ENCODE measurements around the gene TTC16.
"Not testable (repeated sequence)": the region's sequence is repeated elsewhere in the genome, so short reads cannot be mapped to it uniquely, and the experiment has no call there.

TTC16 gene

DNA sequence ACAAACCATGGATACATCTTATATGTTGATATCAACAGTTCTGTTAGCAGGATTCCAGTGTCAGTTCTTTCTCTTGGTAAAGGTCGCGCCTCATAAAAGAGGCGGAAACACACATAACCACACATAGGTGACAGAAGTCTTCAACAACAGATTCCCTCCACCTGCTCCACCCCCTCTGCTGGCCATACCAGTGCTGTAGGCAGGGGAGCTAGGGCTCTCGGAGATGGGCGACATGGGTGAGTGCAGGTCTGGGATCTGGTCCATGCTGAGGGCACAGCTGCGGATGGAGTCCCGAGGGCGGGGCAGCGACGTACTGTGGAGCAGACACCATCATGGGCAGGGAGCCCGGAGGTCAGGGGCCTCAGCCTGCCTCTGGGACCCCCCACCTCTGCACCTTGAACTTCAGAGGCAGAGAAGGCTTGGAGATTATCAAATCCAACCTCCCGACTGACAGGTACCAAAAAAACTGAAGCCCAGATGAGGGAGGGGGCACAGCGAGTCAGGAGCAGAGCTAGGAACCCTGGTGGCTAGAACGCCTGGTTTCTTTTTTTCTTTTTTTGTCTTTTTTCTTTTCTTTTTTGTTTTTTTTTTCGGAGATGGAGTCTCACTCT lies 31.2 kb downstream of the TTC16 start:
- no peak for DNase-seq

DNA sequence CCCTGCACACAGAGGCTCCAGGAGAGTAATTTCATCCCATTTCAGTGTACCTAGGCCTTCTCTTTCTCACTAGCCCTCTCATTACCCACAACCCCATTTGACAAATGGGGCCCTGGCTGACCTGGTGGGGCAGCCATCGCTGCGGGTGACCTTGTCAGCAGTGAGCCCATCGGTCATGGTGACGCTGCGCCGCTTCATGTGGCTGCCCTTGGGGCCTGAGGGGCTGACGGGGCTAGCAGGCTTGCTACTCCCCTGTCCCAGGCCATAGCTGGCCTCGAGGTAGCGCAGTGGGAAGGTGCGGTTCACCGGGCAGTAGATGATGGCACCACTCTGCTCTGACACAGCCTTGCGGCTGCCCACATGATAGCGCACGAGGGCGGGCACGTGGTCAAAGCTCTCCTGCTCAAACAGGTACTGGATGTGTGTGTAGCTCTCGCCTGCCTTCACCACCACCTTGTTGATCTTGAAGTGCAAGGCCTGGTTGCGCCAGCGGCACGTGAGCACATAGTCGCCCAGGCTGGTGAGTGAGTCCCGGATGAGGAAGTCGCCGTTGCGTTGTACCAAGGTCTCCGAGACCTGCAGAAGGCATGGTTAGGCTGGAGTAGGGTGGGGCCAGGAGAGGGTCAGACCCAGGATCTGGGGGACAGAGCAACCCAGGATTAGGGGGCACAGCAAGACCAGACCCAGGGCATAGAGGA lies 33.4 kb downstream of the TTC16 start:
- DNase-seq: no peak

DNA sequence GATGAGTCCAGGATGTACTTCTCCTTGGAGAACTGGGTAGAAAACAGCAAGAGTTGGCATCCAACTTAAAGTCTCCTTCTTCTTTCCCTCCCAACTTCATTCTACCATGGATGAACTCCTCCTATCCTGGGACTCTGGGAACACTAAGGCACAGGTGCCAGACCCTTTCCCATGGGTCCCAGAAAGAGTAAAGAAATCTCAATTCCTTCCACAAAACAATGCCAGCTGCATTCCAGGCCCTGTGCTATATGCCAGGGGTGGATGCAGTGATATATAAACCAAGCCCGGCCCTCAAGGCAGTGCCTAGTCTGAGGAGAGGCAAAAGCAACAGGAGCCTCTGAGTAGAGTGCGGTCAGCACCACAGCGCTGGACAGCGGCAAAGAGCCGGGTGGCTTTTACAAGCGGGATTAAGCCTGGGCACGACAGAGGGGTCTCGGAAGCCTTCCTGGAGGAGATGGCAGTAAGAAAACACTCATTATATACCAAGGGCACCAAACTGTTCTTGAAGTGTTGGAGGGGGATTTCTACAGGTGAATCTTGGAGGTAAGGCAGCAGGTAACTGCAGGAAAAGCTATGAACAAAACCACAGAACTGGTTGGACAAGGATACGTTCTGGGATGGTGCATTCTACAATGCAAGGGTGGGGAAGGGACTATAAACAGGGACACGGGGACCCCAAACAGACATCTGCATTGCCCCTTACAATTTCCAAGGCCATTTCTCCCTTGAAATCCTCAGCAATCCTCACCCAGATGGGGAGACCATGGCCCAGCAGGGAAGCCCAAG lies 35.6 kb downstream of the TTC16 start:
- DNase-seq: no peak

DNA sequence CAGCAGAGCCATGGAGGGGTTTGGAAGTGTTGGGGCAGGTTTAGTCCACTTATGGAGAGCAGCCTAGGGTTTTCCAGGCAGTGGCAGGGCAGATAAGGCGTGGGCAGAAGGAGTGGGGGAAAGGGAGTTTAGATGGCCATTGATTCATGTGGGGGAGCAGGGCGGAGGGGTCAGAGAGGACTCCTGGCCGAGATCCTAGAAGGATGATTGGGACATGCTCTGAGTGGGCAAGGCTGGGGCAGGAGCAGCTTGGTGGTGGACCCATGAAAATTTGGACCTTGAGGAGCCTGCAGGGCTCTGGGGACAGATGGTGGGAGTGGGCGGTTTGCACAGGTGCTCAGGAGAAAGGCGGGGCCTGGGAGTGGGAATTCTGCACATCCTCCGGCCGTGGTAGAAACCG lies 37.3 kb downstream of the TTC16 start:
- DNase-seq: no peak

DNA sequence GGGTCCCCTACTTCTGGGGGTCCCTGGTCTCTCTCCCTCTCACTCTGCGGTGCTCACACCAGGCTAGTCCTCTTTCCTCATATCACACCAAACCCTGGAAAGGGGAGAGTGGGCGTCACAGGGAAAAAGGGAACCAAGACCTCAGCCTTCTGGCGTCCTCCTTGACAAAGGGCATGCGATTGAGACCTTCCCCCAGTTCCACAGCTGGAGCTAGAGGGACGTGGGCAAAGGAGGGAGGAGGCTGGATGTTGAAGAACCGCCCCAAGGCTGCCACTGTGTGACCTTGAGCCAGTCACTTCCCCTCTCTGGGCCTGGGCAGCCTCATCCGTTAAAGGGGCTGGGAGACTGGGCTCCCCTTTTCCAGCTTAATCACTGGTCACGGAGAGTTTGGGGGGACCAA lies 37.7 kb downstream of the TTC16 start:
- DNase-seq: no peak

DNA sequence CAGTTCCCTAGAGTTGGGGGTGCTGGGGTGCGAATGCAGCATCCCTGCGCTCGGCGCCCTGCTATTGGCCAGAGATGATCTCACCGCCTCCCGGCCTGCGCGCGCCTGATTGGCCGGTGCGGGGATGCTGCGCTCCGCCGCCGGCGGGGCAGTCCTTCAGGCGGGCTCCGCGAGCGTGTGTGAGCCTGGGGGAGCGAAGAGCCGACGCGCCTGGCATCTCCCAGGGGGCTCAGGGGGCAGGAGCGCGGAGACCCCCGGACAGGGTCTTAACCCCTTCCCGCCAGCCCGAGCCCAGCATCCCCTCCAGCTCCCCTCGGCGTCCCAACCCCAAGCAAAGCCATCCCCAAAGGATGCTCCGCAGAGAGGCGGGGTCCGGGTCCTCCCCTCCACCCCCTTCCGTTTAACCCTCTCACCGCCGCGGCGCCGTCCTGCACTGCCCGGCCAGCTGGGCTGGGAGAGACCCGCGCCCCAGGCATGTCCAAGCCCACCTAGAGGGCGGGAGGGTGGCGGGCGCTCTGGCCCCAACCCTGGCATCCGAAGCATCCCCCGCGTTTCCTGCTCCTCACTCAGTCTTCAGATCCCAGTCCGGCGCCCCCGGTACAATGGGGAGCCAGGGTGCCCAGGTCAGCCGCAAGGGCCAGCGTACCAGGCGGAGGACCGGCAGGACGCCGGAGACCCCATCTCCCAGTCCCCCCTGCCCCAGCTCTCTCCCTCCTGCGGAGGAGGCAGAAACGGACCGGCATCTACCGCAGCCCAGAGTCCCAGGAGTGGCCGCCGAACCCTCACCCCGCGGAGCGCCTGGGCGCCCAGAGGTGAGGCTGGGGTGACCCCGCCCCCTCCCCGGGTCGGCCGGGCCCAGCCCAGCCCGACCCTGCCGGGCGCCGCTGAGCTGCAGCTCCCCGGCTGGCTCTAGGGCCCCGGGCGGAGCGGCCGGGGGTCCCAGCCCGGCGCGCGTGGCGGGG lies 38.5 kb downstream of the TTC16 start:
- peak; percentile 17 for DNase-seq

DNA sequence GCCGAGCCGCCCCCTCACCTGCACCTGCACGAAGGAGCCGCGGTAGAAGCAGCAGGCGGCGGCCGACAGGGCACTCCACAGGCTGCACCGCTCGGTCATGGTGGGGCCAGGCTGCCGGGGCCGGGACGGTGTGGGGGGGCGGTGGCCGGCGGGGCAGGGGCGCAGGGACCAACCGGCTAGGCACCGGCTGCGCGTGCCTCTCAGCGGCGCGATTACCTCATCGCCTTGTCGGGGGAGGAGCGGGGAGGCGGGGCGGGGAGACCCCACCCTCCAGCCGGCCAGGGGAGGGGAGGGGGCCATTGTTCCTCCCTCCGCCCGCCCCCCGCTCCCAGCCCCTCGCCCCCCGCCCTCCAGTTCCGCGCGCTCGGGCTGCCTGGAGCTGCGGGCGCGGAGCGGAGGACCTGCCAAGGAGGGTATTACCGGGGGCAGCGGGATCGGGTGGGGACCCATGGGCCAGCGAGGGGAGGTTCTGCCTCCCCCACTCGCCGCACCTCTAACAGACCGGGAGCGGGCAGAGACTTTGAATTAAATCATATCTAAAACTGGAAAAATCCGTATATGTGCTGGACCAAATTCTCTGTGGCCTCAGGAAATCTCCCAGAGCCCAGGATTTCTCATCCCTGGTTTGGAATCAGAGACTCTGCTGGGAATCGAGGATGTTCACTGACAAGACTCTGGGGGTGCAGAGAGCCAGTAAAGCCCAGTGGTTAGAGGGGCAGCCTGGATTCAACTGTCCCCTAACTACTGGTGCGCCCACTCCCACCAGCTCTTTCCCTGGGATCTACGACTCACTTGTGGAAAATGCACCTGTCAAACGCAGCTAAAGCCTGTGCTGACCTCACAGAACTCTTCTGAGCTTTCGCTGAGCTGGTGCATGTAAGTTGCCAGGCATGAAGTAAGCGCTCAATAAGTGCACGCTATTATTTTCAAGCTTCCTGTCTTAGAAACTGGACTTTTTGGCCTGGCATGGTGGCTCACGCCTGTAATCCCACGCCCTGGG lies 39.5 kb downstream of the TTC16 start:
- peak; percentile 7 for DNase-seq

DNA sequence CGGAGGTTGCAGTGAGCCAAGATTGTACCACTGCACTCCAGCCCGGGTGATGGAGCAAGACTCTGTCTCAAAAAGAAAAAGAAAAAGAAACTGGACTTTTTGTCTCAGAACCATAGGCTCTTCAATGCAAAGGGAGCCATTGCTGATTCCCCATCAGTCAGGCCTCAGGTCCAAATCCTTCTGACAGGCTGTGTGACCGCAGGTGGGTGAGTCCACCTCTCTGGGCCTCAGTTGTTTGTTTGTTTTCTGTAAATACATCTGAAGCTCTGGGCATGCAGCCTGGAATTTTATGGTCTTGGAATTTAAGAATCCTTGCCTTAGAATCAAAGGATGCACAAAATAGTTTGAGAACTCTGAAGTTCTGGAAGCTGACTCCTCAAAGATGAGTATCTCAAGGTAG lies 40.4 kb downstream of the TTC16 start:
- no peak for DNase-seq

DNA sequence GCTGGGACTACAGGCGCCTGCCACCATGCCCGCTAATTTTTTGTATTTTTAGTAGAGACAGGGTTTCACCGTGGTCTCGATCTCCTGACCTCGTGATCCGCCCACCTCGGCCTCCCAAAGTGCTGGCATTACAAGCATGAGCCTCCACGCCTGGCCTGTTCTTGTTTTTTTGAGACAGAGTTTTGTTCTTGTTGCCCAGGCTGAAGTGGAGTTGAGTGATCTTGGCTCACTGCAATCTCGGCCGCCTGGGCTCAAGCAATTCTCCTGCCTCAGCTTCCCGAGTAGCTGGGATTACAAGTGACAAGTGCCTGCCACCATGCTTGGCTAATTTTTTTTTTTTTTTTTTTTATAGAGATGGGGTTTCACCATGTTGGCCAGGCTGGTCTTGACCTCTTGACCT lies 40.9 kb downstream of the TTC16 start:
- DNase-seq: not testable (repeated sequence)

DNA sequence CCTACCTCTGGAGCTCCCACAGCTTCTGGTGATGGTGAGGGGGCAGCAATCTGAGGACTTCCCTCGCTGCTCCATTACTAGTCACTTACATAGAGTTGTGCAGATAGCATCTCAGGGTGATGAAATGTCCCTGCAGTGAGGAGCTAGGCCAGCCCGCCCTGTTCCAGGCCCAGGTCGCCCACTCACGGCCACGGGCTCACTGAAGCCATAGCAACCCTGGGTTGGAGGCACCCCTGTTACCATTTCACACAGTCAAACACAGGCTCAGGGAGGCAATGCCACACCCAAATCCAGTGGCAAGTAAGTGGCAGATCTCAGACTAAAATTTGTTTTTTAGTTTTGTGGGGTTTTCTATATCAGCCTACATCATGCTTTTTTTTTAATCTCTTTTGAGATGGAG lies 43.0 kb downstream of the TTC16 start:
- DNase-seq: no peak

DNA sequence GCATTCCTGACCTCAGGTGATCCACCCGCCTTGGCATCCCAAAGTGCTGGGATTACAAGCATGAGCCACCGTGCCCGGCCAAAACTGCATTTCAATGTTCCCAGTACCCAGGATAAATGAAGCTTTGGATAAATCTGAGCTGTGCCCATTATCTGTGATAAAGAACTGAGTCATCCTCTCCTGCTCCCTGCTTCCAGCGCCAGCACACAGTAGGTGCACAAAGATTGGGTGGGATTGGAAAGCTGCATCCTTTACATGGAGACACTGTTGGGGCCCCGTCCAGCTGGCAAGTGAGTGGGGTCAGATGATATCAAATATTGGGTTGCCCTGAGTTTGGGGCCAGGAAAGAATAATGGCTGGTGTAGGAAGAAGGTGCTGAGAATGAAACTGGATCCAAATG lies 45.2 kb downstream of the TTC16 start:
- no peak for DNase-seq

DNA sequence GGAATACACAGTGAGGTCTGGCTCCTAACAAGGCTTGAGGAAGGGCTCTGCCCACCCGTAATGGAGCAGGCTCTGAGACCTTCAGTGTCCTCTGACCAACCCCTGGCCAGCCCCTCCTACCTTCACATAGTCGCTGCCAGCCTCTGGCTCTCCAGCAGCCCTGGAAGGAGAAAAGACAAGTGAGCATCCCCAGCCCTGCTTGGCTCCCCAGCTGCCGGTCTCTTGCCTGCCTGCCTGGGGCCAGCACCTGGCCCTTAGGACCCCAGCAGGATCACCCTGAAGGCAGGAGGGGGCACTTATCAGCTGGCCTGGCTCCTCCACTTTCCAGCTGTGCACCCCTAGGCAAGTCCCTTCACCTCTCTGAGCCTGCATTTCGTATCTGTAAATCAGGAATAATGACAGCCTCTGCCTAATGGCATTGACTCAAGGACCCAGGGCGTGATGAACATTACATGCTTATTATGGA lies 45.6 kb downstream of the TTC16 start:
- no peak for DNase-seq

DNA sequence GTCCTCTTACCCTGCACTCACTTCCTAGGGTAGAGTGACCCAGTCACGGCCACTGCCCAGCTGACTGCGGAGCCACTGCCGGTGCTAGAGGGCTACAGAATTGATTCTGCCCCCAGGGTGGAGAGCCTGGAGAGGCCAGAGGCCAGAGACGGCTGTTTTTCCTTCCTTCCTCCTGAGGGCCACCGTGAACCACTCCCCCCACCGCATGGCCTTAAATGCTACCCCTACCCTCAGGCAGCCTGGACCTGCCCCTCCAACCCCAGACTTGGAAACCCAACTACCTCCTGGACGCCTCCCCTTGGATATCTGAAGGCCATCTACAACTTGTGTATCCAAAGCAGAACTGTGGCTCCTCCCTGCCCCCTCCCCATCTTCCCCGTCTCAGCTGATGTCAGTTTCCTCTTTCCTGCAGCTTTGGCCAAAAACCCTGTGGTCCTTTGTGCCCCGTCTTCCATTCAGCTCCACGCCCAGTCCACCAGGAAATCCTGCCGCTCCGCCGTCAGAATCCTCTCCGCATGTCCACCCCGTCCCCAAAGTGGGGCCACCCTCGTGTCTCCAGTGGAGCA lies 46.3 kb downstream of the TTC16 start:
- no peak for DNase-seq

DNA sequence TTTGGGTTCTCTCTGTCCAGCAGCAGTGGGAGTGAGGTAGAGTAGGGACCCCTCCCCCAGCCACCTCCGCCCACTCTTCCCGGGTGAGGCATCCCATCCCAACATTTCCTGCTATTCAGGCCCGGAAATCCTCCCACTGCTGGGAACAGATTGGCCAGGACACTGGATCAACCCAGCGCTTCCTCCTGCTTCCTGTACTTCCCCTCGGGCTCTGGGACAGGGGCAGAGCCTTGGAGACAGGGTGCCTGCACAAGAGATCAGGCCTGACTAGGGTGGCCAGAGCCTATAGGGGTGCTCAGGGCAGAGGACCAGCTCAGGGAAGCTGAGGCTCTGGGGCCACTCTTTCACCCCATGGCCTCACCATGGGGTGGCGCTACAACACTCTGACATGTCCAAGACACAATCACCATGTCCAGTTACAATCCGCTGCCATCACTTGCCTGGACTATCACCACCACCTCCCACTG lies 48.1 kb downstream of the TTC16 start:
- no peak for DNase-seq

DNA sequence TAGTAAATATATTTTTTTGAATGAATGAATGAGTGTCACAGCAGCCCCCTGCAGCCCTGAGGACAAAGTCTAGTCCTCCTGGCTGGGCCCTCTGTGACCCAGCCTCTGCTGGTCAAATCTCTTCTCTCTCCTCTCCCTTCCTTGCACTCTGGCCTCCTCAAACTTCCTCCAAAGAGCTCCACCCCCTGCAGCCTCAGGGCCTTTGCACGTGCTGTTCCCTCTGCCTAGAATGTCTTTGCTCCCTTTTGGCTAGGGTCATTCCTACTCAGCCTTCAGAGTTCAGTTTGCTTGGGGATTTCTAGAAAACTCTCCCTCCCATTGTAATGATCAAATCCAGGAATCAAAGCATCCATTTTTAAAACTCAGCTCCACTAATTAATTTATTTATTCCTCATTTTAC lies 49.5 kb downstream of the TTC16 start:
- DNase-seq: no peak

DNA sequence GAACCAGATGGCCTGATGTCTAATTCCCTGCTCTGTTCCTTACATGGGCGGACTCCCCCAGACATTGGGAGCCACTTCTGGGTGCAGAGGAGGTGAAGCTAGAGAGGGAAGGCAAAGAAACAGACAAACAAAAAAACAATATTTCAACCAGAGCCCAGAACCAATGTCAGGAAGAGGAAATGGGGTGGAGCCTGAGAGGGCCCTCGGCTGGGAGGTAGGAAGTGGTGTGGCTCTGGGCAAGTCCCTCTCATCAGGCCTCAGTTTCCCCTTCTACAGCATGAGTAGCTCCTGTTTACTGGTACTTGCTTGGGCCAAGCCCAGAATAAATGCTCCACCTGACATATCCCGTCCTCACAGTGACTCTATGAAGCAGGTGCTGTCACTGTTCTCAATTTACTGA lies 51.5 kb downstream of the TTC16 start:
- DNase-seq: no peak

DNA sequence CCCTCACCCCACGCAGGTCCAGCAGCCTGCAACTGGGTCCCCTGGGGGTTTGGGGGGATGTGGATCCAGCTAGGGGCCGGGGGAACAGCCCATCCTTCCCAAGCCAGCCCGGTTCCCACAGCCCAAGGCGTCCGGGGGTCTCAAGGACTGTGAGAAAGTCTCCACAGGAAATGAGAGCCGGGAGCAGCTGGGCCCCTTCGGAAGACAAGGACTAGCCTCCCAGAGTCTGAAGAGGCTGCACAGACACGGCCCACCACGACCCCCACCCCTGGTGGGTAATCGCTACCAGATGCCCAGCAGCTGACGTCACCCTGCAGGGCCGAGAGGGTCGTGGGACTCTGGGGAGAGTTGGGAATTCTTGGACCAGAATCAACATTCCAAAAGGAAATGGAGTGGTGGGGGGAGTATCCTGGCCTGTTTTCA lies 52.0 kb downstream of the TTC16 start:
- no peak for DNase-seq

DNA sequence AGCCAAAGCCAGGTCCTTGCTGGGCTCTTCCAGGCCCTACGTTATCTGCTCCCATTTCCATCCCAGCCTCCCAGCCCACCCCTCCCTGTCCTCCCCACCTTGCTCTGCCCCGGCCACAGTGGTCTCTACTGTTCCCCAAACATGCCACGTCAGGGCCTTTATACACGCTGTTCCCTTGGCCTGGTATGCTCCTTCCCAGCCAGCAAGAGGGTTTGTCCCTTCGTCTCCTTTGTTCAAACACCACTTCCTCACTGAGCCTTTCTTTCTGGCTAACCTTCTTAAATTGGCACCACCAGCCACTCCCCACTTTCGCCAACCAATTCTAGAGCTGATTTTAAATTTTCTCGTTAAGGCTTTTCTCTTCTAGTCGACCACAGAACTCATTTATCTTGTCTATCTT lies 52.8 kb downstream of the TTC16 start:
- no peak for DNase-seq

DNA sequence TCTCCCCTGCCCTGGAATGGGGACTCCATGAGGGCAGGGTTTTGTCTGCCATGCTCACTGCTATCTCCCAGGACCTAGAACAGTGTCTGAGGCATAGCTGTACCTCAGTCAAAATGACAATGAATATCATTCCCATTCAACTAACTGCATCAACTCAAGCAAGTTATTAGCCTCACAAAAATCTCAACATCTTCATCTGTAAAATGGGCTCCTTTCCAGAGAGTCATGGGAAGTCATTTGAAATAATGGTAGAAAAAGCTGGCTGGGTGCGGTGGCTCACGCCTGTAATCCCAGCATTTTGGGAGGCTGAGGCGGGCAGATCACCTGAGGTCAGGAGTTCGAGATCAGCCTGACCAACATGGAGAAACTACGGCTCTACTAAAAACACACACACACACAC lies 53.2 kb downstream of the TTC16 start:
- no peak for DNase-seq

DNA sequence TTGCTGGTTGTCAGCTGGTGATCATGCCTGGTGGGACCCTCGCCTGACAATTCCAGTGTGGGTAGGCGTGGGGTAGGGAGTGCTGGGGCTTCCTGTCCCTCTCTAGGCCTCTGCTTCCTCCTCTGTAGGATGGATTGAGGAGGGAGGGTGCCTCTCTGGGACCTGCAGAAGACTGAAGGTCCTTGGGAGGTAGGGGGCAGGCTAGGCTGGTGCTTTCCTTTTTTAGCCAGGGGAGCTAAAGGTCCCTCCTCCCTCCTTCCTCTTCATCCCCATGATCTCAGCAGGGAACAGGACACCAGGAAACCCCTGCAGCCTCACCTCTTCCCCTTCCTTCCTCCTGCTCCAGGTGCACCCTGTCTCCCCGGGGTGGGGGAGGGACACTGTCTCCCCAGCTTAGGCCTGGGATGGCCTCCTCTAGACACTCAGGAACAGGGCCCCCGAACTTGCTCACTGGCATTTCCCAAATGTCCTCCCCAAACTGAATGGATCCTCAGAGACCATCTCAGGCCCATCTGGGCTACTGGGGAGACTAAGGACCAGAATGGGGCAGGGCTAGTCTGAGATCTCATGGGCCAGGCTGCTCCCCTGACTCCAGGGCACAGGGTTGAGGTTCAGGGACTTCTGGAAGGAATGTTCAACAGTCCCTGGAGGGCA lies 54.2 kb downstream of the TTC16 start:
- no peak for DNase-seq

DNA sequence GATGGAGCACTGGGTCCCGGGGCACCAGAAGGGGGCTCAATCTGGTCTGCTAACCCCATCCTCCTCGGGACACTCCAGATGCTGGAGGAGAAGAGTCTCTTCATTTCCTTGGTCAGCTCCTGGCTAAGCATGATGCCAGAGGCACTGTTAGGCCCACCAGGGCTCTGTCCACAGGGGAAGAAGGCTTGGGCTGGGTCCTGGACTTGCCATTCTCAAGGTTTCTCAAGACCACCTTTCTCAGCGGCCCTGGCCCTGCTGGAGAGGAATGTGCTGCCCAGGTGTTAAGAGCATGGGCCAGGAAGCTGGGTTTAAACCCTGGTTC lies 54.7 kb downstream of the TTC16 start:
- no peak for DNase-seq

All from NCI-H1105 (cell line).